ENCODE results near the gene DNMBP. TPM values are rescaled to one million over a fixed set of nuclear protein-coding genes. Genes with fewer than 3 reads are reported as not detected.
"Not testable (repeated sequence)": the region's sequence is repeated elsewhere in the genome, so short reads cannot be mapped to it uniquely, and the experiment has no call there.

The DNMBP gene
- total RNA-seq, 1 donor from 2014 or later = 11.7 TPM

- no peak overlapping the region for H3K4me3 Mint-ChIP-seq (ENCODE audit: unreplicated experiment)
- no peak overlapping the region for H3K27ac Mint-ChIP-seq (ENCODE audit: unreplicated experiment)
- no peaks in the 10 kb centered on the region for H3K27me3 Mint-ChIP-seq (ENCODE audit: low read depth)
- H3K4me1 Mint-ChIP-seq (ENCODE audit: low read depth) = peaks cover 9% of the 10 kb centered on the region
- no peaks in the 10 kb centered on the region for H3K9me3 Mint-ChIP-seq (ENCODE audit: low read depth)
- DNase-seq (ENCODE audit: low spot score) = no peak
- TF ChIP-seq CTCF (IDR thresholded peaks at IDR 0.05) = no peak
- no peaks in the 10 kb centered on the region for H3K36me3 Mint-ChIP-seq (ENCODE audit: low read depth)
These were observed 4.5 kb upstream of the DNMBP start for GRCh38 chr10:100014071-100014762.

DNA sequence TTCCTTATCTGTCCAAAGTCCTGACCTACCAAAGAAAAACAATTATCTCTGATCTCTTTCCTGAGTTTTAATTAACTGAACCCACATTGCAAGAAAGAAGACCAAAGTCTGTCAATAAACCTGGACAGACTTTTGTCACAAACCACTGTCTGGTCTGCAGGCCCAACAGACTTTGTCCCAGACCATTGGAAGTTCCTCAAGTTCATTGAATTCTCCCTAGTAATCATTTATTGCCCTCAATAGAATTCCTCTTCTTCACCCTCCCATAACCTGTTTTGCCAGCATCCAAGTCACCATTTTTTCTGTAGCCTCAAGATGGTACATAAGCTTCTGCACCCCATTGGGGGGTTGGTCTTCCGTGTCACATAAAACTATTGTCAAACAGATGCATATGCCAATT lies 3.9 kb upstream of the DNMBP start:
- Mint-ChIP-seq H3K27me3 (ENCODE audit: low read depth) (no peaks in the 10 kb centered on the region), H3K36me3 (ENCODE audit: low read depth) (no peaks in the 10 kb centered on the region), H3K4me1 (ENCODE audit: low read depth) (peaks cover 13% of the 10 kb centered on the region), H3K4me3 (ENCODE audit: unreplicated experiment) (no peak overlapping the region), H3K9me3 (ENCODE audit: low read depth) (no peaks in the 10 kb centered on the region), H3K27ac (ENCODE audit: unreplicated experiment) (no peak overlapping the region)
- TF ChIP-seq CTCF (IDR thresholded peaks at IDR 0.05) = no peak
- no peak for DNase-seq (ENCODE audit: low spot score)

GRCh38 chr10:100011906-100012305 lies 2.2 kb upstream of the DNMBP start:
- H3K27me3 Mint-ChIP-seq (ENCODE audit: low read depth); H3K36me3 Mint-ChIP-seq (ENCODE audit: low read depth); H3K4me3 Mint-ChIP-seq (ENCODE audit: unreplicated experiment); H3K27ac Mint-ChIP-seq (ENCODE audit: unreplicated experiment); DNase-seq (ENCODE audit: low spot score); H3K9me3 Mint-ChIP-seq (ENCODE audit: low read depth): not testable (repeated sequence)
- peaks cover 30% of the 10 kb centered on the region for H3K4me1 Mint-ChIP-seq (ENCODE audit: low read depth)

- peak overlapping the region; percentile 84 for H3K27ac Mint-ChIP-seq (ENCODE audit: unreplicated experiment)
- DNase-seq (ENCODE audit: low spot score) = no peak
- no peaks in the 10 kb centered on the region for H3K36me3 Mint-ChIP-seq (ENCODE audit: low read depth)
- H3K27me3 Mint-ChIP-seq (ENCODE audit: low read depth) = no peaks in the 10 kb centered on the region
- H3K4me1 Mint-ChIP-seq (ENCODE audit: low read depth) = peaks cover 56% of the 10 kb centered on the region
- H3K4me3 Mint-ChIP-seq (ENCODE audit: unreplicated experiment) = peak overlapping the region; percentile 85
- TF ChIP-seq CTCF (IDR thresholded peaks at IDR 0.05) = peak; percentile 70
- no peaks in the 10 kb centered on the region for H3K9me3 Mint-ChIP-seq (ENCODE audit: low read depth)
These were observed 409 bp downstream of the DNMBP start for GRCh38 chr10:100009283-100009792.

DNA sequence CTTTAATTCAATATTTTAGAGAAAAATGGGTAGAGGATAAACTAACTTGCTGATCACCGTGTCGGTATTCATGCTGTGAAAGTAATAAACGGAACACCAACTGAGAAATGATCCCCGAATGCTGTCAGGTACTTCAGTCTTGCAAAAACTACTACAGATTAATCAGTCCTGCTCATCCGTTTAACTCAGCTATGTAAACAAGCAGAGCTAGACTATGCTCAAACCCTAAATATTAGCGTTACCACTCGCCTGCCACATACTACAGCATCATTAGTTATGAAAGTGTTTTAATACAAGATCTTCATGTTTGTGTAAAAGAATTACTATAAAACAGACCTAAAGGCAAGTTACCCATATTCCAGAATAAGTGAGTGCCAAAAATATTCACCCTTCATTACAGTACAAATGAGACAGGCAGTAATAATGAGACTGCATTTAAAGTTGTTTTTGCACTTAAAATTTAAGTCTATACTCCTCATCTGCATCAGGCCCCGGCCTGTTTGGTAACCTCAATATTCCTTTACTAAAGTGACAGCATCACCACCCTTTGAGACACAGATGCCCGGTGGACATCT lies 952 bp downstream of the DNMBP start:
- no peaks in the 10 kb centered on the region for H3K9me3 Mint-ChIP-seq (ENCODE audit: low read depth)
- H3K27me3 Mint-ChIP-seq (ENCODE audit: low read depth) = no peaks in the 10 kb centered on the region
- H3K4me1 Mint-ChIP-seq (ENCODE audit: low read depth) = peaks cover 58% of the 10 kb centered on the region
- no peak for TF ChIP-seq CTCF (IDR thresholded peaks at IDR 0.05)
- peak overlapping the region; percentile 84 for H3K27ac Mint-ChIP-seq (ENCODE audit: unreplicated experiment)
- no peak for DNase-seq (ENCODE audit: low spot score)
- peak overlapping the region; percentile 85 for H3K4me3 Mint-ChIP-seq (ENCODE audit: unreplicated experiment)
- H3K36me3 Mint-ChIP-seq (ENCODE audit: low read depth) = no peaks in the 10 kb centered on the region

Measured in chondrocyte (in vitro differentiated cells).